Lower leg skin (tissue), 3 donors: ENCODE measurements around the gene SPOCK1.

Experiments
- POLR2A ChIP-seq, 2 donors: fragments of 450-650 bp; IDR thresholded peaks; one replicate each; pipeline ENCODE4 v1.6.1; 2016 to 2017; ENCODE audit warnings: antibody characterized with exemption in 2 of 2, mild to moderate bottlenecking in 1 of 2, moderate library complexity in 1 of 2
- TF ChIP-seq, protein P1 (sequence below), 3 donors: fragments of 450-650 bp; IDR thresholded peaks; one replicate each; pipeline ENCODE4 v1.5.1; 2016; ENCODE audit warnings: antibody characterized with exemption in 3 of 3, mild to moderate bottlenecking in 3 of 3, moderate library complexity in 2 of 3

DNA sequence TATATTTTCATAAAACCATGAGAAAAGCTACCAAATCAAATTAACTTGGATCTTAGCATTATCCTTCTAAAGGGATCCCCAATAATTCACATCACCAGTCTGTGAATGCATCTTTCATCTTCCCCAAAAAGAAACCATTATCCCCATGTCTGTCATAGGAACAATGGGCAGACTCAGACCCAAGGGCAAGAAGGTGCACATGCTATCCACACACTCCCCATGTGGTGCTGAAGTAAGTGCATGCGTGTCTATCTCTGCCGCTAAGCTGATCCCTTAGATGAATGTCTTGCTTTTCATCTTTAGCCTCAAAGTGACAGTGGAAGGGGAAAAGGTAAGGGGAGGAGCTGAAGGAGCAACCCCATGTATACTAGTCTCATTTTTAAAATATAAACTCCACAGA is 10.2 kb downstream of the SPOCK1 start:
- TF ChIP-seq POLR2A (IDR thresholded peaks at IDR 0.05): no peak
- TF ChIP-seq, protein P1, sequence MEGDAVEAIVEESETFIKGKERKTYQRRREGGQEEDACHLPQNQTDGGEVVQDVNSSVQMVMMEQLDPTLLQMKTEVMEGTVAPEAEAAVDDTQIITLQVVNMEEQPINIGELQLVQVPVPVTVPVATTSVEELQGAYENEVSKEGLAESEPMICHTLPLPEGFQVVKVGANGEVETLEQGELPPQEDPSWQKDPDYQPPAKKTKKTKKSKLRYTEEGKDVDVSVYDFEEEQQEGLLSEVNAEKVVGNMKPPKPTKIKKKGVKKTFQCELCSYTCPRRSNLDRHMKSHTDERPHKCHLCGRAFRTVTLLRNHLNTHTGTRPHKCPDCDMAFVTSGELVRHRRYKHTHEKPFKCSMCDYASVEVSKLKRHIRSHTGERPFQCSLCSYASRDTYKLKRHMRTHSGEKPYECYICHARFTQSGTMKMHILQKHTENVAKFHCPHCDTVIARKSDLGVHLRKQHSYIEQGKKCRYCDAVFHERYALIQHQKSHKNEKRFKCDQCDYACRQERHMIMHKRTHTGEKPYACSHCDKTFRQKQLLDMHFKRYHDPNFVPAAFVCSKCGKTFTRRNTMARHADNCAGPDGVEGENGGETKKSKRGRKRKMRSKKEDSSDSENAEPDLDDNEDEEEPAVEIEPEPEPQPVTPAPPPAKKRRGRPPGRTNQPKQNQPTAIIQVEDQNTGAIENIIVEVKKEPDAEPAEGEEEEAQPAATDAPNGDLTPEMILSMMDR (IDR thresholded peaks at IDR 0.05): no peak
